ENCODE measurements around the gene MTF1.
A peak's percentile ranks its signal among the peaks of the same experiment; 100 is the strongest.
"Not testable (repeated sequence)": the region's sequence is repeated elsewhere in the genome, so short reads cannot be mapped to it uniquely, and the experiment has no call there.

Gene MTF1

DNA sequence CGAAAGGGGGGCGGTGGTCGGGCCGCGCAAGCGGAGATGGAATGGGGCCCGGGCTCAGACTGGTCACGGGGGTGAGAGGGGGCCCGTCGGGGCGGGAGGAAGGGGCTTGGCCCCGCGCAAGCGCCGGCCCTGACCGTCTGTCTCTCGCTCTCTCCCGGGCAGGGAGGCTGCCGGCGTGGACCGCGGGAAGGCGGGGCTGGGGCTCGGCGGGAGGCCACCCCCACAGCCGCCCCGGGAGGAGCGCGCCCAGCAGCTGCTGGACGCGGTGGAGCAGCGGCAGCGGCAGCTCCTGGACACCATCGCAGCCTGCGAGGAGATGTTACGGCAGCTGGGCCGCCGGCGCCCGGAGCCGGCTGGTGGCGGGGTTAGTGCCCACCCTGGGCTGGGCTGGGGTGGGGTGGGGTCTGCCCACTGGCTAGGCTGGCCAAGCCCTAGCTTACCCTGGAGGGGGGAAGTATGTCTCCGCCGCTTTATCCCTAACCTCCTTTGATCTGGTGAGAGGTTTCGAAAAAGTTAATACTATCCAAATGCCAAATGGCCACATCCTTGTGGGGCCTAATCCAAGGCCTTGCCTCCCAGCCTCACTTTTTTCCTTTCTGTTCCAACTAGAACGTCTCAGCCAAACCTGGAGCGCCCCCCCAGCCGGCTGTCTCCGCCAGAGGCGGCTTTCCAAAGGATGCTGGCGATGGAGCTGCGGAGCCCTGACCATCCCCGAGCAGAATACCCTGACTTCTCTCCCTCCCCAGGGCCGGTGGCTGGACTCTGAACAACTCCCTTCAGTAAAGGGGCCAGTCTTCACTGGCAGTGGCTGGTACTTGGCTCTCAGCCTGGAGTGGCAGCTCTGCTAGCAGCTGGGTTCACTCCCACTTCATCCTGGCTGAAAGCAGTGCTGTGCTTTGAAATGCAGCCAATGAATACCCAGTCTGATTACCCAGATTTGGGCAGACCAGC, 50.7 kb downstream of the MTF1 start:
- in situ Hi-C loops (cut with HindIII; ENCODE audit: low pct_ligation_motif_present, low pct_unique_long_range_greater_than_20kb, low sequenced_read_pairs), result no loop called here
- peak; percentile 80 for DNase-seq

DNA sequence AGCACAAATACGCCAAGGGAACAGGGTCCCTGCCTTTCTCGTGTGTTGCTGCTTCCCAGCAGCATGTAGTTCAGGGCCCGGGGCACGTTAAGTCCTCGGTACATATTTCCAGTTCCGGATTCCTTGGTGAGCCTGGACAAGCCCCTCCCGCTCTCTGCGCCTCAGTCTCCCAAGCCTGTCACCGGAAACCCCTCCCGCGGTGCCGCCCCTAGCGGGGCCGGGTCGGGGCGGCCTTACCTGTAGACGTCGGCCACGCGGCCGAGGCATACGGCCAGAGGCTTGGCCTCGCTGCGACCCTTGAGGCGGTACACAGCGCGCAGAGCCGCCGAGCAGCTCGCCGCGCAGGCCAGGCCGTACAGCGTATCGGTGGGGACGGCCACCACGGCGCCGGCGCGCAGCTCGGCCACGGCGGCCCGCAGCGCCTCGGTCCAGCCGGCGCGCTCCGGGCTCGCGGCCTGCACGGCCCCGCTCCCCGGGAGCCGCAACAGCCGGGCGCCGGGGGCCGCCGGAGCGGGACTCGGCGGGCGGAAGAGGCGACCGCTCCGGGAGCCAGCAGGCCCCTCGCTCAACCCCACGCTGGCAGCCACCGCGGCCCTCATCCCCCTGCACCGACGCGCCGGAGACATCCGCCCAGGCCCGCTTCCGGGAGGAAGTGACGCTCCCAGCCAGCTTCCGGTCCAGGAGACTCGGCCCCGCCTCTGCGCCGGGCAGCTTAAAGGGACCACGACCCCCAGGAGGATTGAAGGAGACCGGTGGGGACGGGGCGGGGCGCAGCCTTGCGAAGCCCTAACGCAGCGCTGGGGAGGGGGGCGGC, 51.6 kb downstream of the MTF1 start, which contains the start of the genes C1orf122 and YRDC:
TSS of gene C1orf122 (plus strand) at position 236 of the 814 bp plus-strand sequence. CDS start 615 bp downstream, outside the sequence.
TSS of gene YRDC (minus strand) at position 654 of the 814 bp plus-strand sequence. CDS start at position 626, 28 bp downstream.
- in situ Hi-C loops (cut with HindIII; ENCODE audit: low pct_ligation_motif_present, low pct_unique_long_range_greater_than_20kb, low sequenced_read_pairs), result no loop called here
- DNase-seq, result peak; percentile 91

DNA sequence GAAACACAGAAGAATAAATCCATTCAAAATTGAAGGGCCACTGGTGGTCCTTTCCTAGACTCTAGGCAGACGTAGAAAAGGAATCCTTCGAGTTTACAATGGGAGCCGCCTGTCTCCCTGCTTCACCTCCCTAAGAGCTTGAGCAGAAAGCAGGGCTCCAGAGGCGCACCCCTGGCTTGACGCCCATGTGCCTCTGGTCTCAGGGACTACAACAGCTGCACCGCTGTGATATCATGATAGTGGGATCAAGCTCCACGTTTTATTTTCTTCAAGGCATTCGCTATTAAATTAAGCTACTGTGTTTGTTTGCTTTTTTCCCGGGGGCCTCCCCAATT, 52.2 kb downstream of the MTF1 start:
- peak; percentile 10 for DNase-seq
- in situ Hi-C loops (cut with HindIII; ENCODE audit: low pct_ligation_motif_present, low pct_unique_long_range_greater_than_20kb, low sequenced_read_pairs), result no loop called here

DNA sequence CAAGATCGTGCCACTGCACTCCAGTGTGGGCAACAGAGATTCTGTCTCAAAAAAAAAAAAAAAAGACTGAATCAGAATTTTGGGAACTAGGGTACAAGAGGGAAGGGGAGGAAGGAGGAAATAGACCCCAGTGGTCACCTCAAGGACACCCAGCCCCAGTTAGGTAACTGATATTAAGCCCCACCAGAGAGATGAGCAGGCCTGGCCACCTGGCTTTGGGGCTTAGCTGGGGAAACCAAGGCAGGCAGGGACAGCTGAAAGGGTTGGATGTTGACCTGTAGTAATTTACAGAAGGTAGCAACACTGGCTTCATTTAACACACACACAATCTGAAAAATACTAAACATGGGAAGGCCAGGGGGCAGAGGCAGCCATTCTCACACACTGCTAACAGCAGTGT, 57.0 kb downstream of the MTF1 start:
- DNase-seq, result no peak
- in situ Hi-C loops (cut with HindIII; ENCODE audit: low pct_ligation_motif_present, low pct_unique_long_range_greater_than_20kb, low sequenced_read_pairs), result no loop called here

DNA sequence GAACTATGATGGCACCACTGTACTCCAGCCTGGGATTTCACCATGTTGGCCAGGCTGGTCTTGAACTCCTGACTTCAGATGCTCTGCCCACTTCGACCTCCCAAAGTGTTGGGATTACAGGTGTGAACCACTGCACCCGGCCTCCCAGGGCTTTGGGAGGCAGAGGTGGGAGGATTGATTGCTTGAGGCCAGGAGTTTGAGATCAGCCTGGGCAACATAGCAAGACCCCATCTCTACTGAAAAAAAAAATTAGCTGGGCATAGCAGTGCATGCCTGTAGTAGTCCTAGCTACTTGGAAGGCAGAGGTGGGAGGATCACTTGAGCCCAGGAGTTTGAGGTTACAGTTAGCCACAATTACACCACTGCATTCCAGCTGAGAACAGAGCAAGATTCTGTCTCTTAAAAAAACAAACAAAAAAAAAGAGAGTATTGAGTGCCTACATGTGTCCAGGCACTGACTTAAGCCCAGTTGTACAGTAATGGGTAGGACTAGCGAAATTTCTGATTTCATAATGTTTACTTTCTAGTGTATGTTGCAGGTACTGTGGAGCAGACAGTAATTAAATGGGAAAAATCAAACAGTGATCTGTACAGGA, 61.5 kb downstream of the MTF1 start:
- in situ Hi-C loops (cut with HindIII; ENCODE audit: low pct_ligation_motif_present, low pct_unique_long_range_greater_than_20kb, low sequenced_read_pairs), result no loop called here
- DNase-seq, result no peak

DNA sequence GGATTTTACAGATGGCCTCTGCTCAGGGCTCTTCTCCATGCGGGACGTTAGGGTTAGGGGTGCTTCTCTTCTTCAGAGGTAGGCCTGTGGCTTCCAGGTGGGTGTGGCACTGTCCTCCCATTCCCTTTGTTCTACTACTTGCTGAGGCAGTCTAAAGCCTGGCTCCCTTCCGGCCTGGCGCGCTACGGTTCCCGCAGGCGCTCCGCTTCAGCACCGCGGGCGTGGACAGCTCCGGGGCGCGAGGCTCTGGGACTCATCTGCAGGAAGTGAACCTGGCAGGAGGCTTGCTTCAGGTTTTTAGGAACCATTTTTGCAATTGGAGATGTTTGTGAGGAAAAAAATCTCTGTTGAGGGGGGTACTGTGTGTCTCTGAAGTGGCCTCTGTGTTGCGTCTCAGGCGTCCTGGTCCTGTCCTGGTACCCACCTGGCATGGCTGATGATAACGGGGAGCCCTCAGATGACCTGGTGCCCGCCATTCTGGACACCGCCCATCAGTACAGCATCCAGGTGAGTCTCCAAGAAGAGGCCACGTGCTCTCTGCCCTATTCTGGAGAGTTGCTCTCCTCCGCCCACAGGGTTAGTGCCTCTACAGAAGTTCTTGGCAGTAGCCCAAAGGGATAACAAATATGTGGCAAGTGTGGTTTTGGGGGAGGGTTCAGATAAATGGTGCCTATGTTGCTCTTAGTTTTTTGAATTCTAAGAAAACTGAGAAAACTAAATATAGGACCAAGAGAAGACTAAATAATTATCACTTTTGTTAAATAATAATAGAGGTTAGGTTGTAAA, 63.9 kb downstream of the MTF1 start:
- DNase-seq, result no peak
- in situ Hi-C loops (cut with HindIII; ENCODE audit: low pct_ligation_motif_present, low pct_unique_long_range_greater_than_20kb, low sequenced_read_pairs), result no loop called here

DNA sequence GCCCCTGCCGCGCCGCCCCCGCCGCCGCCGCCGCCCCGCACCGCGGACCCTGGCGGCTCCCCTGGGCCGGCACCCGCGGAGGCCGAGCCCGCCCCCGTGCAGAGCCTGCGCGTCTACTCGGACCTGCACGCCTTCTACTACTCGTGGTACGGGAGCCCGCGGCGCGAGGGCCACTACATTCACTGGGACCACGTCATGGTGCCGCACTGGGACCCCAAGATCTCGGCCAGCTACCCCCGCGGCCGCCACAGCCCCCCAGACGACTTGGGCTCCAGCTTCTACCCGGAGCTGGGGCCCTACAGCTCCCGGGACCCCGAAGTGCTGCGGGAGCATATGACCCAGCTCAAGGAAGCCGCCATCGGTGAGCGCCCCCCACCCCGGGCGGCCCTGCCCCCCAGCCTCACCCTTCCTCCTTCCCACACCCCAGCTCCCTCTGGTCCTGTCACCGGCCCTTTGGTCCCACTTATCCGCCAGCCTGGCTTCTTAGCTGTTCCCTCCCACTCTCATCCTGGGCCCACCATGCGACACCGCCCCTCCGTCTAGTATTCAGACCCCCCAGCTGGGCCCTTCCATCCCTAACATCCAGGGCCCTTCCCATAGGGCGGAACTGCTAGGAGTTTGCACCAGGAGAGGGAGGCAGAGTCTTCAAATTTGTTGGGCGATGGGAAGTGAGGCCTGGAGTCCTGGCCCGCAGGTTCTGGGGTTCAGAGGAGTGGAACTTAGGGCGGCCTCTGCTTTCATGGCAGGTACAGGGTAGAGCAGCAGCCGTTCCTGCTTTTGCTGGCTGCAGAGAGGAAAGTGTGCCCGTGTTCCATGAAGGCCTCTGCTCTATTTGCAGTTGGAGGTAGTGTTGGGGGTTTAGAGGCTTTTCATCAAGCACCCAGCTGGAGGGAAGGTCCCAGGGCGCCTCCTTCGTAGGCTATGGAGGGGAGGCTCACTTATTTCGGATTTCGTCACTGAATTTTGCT, 64.7 kb downstream of the MTF1 start:
- DNase-seq, result peak; percentile 23
- in situ Hi-C loops (cut with HindIII; ENCODE audit: low pct_ligation_motif_present, low pct_unique_long_range_greater_than_20kb, low sequenced_read_pairs), result no loop called here

DNA sequence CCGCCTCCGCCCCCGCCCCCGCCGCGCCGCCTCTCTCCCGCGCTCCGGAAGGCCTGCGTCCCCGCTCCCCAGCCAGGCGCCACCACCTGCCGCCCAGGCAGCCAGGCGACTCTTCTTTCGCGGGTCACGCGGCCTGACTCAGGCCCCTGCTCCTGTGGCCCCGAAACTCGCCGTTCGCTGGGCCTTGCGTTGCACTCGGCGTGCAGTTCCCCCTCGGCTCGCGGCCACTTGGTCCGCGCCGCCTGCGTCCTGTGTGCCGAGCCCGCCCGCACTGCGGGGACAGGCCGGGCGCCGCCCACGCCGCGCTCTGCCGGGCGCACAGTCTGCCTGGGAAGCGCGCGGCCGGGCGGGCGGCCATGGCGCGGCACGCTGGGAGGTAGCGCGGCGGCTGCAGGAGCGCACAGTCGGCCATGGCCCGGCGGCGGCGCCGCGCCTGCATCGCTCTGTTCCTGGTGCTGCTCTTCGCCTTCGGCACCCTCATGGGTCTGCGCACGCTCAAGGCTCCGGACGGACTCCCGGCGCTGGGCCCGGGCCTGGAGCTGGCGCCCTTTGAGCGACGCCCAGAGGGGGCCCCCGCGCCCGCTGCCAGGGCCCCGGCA, 65.5 kb downstream of the MTF1 start, which contains the start of gene MANEAL:
TSS of gene MANEAL (plus strand) at position 75 of the 599 bp plus-strand sequence. CDS start at position 411, 336 bp downstream.
- in situ Hi-C loops (cut with HindIII; ENCODE audit: low pct_ligation_motif_present, low pct_unique_long_range_greater_than_20kb, low sequenced_read_pairs), result no loop called here
- DNase-seq, result peak; percentile 48

DNA sequence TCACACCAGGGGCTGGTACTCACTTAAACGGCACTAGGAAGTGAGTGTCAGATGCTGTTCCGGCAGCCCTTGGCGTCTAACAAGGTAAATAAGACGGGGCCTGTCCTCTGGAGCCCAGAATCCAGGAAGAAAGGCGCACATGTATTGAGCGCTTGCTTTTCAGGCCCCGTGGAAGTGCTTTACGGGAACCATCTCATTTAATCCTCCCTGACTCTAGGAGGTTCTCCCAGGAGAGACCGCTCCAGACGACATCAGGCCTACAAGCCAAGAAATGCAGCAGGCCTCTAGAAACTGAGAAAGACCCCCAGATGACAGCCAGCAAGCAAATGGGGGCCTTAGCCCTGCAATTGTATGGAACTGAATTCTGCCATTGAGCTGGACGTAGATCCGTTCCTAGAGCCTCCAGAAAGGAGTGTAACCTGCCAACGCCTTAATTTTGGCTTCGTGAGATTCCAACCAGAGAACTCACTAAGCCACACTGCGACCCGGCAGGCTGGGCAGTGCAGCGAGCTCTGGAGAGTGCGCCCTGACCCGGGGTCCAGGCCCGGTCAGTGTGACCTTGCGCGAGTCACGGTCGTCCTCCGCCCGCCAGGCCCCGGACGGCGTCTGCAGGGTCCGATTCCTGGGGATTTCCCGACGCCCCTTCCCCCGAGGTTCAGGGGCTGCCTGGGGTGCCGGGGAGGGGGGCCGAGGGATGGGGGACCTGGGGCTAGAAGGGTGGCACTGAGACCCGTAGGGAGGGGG, 66.3 kb downstream of the MTF1 start:
- no peak for DNase-seq
- in situ Hi-C loops (cut with HindIII; ENCODE audit: low pct_ligation_motif_present, low pct_unique_long_range_greater_than_20kb, low sequenced_read_pairs), result no loop called here

DNA sequence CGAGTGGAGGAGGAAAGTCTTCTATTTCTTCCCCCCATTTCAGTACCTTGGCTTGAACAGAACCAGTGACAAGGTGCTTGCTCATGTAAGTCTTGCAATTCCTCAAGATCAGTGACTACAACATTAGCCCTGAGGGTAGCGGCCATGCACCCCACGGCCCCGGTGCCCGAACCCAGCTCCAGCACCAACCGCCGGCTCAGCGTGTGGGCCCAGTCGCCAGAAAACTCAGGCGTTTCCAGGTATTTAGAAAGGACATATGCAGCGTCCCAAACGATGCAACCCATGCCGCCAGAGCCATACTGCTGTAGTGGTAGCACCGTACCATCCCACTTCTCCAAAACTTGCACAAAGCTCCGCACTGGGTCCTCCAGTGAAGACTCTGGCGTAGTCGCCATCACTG, 76.9 kb downstream of the MTF1 start:
- in situ Hi-C loops (cut with HindIII; ENCODE audit: low pct_ligation_motif_present, low pct_unique_long_range_greater_than_20kb, low sequenced_read_pairs), result no loop called here
- no peak for DNase-seq

DNA sequence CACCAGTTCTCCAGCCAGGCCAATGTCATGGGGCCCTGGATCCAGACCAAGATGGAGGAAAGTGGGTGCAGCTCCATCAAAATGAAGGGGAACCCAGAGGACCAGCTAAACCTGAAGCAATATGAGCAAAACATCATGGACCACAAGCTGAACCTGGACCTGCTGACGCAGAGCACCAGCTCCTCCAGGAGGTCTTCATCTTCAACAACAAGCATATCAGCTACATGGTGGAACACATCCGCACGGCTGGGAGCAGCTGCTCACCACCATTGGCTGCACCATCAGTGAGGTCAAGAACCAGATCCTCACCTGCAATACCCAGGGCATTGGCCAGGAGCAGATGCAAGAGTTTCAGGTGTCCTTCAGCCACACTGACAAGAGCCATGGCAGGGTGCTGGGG, 80.7 kb downstream of the MTF1 start:
- DNase-seq, result no peak
- in situ Hi-C loops (cut with HindIII; ENCODE audit: low pct_ligation_motif_present, low pct_unique_long_range_greater_than_20kb, low sequenced_read_pairs), result no loop called here

DNA sequence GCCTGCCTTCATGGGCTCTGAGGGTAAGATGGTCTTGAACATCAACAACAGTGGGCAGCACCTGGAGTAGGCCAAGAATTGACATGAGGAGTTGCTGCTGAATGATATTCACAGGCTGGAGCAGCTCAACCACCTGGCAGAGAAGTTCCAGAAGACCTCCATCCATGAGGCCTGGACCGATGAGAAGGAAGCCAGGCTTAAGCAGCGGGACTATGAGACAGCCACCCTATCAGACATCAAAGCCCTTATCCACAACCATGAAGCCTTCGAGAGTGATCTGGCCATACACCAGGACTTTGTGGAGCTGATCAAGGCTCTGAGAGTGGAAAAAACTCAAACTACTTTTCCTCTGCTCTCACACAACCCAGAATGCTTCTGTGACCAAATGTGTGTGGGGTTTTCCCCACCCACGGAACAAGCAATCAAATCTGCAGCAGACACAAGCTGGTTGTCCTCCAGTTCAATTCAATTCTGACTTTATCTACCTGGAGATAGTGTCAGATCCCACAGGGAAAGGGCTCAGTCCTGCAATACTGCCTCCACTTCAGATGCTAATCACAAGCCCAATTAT, 82.4 kb downstream of the MTF1 start:
- in situ Hi-C loops (cut with HindIII; ENCODE audit: low pct_ligation_motif_present, low pct_unique_long_range_greater_than_20kb, low sequenced_read_pairs), result no loop called here
- DNase-seq, result no peak

DNA sequence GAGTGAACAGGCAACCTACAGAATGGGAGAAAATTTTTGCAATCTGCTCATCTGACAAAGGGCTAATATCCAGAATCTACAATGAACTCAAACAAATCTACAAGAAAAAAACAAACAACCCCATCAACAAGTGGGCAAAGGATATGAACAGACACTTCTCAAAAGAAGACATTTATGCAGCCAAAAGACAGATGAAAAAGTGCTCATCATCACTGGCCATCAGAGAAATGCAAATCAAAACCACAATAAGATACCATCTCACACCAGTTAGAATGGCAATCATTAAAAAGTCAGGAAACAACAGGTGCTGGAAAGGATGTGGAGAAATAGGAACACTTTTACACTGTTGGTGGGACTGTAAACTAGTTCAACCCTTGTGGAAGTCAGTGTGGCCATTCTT, 88.0 kb downstream of the MTF1 start:
- DNase-seq; in situ Hi-C loops (cut with HindIII; ENCODE audit: low pct_ligation_motif_present, low pct_unique_long_range_greater_than_20kb, low sequenced_read_pairs): not testable (repeated sequence)

DNA sequence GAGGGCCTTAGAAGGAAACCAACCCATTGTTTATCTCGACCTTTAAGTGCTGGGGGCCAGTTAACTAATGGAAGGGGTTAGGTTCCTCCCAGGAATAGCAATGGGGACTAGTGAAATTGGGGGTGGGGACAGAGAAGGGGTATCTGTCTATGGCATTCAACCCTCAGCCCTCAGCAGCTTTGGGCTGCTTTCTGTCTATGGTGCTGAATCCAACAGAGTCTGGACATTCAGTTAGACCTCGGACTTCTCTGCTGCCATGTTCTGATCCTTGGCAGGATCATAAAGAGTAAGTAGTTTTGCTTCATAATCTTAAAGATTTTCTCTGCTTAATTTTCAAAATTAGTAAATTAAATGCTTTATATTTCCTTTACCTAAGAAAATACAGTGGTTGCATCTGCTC, 91.9 kb downstream of the MTF1 start:
- in situ Hi-C loops (cut with HindIII; ENCODE audit: low pct_ligation_motif_present, low pct_unique_long_range_greater_than_20kb, low sequenced_read_pairs), result no loop called here
- no peak for DNase-seq

DNA sequence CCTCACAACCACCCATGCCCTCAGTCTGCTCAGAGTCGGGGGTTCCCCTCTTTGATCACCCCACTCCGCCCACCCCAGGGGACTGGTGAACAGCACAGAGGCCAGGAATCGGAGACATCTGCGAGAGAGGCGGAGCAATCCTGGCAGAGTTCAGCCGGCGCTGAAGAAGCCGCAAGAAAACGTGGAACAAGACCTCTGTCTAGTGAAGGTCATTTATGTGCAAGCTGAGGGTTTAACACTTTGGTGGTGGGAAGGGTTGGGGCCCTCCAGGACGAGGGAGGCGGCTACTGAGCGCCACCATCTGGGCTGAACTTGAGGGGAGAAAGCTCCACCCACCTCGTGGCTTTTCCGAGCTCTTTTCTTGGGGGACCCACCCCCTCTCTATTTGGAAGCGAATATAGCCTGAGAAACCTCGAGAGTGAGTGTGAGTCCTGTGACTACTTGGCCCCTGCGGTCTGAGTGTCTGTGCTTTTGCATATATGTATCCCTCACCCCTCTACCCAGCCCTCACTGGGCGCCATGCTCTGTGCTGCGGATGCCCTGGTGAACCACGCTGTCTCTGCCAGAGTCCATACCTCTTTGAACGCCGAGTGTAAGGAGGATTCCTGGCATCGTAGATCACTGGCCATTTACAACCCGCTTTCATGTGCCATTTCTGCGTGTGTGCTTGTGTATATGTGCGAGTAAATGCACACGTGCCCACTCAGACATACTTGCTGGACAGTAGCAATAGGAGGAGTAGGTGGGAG, 93.3 kb downstream of the MTF1 start:
- in situ Hi-C loops (cut with HindIII; ENCODE audit: low pct_ligation_motif_present, low pct_unique_long_range_greater_than_20kb, low sequenced_read_pairs), result no loop called here
- peak; percentile 12 for DNase-seq
